CD4-positive, alpha-beta T cell treated with Interleukin-17A for 1 hour (primary cell): ENCODE measurements around the gene POLR2L.

Experiments used
- DNase-seq: peaks from one replicate; pipeline ENCODE4 v3.0.0-alpha.2; 2020

Gene POLR2L

DNA sequence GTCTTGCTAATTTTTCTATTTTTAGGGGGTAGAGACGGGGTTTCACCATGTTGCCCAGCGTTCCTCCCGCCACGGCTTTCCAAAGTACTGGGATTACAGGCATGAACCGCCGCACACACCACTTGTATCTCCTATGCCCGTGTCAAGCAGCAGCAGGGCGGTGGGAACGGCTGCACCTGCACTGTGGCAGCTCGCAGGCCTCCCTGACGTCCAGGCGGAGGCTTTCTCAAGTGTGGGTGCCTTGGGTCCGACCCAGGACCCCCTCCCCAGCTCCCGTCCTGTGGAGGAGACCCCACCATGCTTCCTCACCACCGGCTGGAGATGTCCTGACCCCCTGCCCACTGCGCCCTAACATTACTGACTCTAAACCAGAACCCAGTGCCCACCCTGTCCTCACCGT, 26.1 kb upstream of the POLR2L start:
- DNase-seq, result no peak

DNA sequence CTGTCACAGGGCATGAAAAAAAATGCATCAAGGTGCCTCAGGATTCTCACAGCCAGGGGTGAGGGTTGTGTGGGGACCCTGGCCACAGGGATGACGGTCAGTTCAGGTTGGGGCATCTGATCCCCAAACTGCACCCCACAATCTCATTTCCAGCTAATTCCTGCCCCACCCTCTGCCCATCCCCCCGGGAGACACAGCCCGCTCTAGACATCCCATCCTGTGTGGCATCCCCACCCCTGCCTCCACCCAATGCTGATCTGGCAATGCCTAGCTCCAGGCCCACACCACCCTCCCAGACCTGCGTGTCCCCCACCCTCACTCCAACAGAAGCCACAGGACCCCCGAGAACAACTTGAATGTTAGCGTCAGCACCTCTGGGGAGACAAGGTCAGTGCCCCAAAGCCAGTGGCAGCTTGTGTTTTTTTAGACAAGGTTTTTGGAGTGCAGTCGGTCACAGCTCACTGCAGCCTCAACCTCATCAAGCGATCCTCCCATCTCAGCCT, 25.6 kb upstream of the POLR2L start:
- DNase-seq, result no peak

DNA sequence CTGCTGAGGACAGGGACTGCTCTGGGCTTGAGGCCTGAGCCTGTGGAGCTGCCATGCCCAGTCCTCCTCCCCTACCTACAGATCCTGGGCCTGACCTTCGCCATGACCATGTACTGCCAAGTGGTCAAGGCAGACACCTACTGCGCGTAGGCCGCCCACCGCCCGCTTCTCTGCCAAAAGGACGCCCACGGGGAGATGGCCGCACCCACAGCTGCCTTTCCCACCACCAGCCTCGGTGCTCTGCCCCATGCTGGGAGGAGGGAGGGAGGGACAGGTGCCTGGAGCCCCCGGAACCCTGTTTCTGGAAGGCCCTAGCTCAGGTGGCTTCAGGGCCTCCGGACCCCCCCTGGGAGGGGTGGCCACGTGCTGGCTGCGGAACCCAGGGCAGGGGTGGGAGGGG, 24.2 kb upstream of the POLR2L start:
- no peak for DNase-seq

DNA sequence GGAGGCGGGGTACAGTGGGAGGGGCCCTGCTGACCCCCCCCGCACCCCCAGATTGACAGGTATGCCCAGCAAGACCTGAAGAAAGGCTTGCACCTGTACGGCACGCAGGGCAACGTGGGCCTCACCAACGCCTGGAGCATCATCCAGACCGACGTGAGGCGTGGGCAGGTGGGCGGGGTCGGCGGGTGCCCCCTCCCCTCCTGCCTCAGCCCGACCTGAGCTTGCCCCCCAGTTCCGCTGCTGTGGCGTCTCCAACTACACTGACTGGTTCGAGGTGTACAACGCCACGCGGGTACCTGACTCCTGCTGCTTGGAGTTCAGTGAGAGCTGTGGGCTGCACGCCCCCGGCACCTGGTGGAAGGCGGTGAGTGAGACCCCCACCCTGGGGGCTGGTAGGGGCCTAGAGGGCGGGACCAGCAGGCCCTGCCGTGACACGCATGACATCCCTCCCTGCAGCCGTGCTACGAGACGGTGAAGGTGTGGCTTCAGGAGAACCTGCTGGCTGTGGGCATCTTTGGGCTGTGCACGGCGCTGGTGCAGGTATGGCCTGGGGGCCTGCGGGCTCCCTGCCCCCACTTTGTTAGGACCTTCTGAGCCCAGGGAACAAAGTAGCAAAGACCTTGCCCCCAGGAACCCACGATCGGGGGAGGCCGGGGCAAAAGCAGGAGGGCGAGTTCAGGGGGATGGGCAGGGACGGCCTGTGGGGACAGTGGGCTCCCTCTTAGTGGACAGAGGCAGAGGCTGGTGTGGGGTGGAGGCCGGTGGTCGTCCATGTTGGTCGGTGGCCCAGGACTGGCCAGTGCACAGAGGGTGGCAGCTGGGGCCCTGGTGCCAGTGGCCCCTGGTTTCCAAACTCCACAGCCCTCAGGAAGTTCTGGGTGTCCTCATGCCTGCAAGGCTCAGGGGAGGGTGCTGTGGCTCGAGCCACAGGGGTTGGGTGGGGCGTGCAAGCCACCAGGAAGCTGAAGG, 23.4 kb upstream of the POLR2L start:
- DNase-seq, result no peak

DNA sequence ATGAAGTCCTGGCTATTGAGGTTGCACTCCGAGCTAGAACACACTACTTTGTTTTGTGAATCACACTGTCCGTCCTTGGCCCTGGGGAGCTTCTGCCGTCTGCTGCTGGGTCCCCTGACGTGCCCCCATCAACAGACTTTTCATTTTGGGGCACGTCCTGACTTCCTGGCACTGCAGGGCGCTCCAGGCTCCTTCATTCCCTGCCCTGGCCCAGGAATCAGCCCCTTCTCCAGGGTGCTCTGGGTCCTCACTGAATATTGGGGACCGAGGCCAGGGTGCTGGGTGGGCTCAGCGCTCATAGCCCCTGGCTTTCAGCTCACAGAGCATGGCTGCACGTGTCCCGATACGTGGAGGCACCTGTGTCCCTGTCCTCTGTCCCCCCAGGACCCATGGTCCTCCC, 22.6 kb upstream of the POLR2L start:
- DNase-seq, result no peak

DNA sequence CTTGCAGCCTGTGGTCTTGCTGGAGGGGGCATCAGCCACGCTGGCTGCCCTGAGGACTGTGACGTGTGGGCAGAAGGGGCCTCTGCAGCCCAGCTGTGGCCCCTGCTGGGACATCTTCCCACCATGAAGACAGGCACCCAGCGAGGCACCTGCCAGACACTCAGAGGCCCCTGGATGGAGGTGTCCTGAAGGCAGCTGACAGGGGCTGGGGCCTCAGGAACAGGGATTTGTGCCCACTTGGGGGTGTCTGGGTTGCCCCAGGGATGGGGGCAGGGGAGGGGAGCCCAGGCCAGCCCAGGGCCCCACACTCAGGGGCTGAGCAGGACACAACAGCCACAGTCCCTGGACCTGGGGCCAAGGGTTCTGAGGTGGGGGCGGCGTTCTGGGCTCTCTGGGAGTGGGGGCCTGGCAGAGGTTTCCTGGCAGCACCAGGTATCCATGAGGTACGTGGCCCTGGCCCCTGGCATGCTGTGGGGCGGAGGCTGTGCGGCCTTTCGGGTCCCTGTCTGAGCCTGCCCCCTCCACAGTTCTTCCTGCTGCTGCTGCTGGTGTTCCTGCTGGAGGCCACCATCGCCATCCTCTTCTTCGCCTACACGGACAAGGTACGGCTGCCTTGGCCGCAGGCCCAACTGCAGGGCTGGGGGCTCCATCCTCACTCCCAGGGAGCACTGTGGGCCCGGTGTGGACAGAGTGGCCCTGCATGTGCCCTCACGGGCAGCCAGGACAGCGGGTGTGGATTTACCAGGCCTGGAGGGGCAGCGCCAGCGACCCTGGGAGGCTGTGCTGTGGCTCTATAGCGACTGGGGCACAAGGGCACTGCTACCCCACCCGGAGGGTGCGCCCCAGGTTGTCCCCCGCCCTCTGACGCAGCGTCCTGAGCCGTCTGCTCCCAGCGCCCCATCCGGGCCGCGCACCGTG, 21.8 kb upstream of the POLR2L start:
- no peak for DNase-seq

DNA sequence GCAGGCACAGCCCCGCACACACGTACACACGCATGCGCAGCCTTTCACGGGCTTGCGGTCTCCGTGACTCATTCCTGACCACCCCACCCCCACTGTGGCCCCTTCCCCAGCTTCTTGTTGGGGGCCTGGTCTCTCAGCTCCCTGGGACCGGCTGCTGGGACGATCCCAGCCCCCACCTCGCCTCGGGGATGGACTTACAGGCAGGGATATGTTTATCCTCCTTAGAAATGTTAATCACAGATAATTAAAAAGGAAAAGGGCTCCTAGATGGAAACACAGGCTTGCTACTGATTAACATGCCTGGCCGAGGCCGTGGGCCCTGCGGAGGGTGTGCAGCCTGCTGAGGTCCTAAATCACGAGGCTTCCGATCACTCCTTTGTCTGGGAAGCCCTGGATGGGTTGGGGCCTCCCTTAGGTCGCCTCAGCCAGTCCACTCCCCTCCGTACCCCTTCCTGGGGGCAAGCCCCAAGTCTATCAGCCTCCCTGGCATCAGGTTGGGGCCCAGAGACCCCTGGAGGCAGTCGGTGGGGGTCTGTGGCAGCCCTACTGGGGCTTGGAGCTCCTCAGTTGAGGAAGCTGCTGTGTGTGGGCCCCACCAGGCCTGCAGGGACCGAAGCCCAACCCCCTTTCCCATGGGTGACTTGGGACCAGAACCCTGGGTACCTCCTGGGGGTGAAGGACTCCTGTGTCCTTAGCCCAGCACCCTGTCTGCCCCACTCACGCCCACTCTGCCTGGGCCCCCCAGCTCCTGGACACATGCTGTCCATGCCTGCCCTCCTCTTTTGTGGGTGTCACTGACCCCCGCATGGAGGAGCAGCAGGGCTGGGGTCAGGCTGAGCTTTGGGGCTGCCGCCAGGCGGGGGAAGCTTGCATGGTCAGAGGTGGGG, 20.9 kb upstream of the POLR2L start:
- no peak for DNase-seq

DNA sequence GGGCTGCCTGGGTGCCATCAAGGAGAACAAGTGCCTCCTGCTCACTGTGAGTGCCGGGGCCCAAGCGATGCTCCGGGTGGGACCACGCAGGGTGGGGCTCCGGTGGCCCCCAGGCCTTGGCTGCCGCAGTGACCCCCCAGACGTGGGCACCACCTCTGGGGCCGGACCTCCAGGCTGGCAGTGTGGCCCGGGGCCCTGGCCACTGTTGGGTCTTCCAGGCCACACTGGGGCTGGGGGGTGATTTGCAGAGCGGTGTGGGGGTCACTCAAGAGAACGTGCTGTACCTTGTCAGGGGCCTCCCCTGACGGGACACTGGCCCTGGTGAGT, 20.3 kb upstream of the POLR2L start:
- no peak for DNase-seq

DNA sequence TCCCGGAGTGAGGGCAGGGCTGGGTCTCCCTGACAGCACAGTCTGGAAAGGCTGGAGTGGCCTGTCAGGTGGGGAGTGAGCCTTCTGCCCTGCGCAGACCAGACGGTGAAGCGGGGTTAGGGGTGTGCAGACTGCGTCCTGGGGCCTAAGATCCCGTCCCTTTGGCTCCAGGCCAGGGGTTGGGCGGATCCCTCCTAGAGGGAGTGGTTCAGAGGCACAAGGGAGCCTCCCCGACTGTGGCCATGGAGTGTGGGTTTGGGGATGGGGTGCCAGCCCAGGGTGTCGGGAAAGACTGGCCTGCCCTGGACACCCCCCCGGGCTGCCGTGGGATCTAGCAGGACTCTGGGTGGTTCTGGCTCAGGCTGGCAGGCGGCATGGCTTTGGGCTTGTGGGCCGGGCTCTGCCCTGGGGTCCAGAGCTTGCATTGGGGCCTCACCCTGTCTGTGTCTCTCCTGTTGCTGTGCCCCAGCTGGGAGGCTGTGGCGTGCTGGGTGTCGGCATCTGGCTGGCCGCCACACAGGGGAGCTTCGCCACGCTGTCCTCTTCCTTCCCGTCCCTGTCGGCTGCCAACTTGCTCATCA, 19.8 kb upstream of the POLR2L start:
- no peak for DNase-seq

DNA sequence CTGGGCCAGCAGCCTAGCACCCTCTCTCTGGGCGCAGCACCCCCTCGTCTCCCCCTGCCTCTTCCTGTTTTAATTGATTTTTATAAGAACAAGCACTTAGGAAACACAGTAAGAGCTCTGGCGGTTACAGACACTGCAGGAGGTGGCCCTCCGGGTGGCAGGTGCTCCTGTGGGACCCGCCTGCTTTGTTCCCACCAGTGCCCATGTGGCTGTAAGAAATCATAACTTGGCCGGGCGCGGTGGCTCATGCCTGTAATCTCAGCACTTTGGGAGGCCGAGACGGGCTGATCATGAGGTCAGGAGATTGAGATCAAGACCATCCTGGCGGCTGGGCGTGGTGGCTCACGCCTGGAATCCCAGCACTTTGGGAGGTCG, 18.8 kb upstream of the POLR2L start:
- no peak for DNase-seq

DNA sequence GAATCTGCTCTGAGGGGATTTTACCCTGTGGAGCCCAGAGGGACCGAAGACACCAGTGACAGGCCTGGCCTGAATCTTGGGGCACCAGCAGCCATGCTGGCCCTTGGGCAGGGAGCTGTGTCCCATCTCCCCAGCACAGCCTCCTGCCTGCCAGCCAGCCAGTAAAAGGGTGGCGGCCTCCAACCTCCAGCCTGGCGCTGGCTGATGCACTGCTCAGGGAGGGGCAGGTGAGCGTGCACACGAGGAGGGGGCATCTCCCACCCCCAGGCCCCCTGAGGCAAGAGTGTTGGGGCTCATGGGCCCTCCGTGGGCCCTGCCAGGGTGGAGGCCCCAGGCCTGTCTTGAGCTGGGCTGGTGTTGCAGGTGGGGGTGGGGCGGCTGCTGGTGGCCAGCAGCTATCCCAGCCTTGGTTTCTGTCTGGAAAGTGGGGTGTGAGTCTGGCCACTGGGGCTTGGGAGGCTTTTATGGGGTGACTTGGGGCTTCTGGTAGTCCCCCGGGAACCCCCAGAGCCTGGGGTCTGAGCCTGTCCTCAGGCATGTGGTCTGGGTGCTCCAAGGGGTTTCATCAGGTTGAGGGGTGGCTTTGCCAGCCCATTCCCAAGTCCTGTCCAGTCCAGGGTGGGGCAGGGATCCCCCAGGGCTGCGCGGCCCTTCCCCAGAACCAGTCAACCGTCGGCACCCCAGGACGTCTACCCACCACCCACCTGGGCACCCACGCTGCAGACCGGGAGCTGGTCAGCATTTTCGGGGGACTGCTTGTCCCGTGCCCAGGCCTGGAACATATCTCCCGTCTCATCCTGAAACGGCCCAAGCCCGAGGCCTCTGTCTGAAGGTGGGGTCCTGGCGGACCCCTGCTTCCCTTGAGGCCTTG, 18.1 kb upstream of the POLR2L start:
- DNase-seq, result no peak

DNA sequence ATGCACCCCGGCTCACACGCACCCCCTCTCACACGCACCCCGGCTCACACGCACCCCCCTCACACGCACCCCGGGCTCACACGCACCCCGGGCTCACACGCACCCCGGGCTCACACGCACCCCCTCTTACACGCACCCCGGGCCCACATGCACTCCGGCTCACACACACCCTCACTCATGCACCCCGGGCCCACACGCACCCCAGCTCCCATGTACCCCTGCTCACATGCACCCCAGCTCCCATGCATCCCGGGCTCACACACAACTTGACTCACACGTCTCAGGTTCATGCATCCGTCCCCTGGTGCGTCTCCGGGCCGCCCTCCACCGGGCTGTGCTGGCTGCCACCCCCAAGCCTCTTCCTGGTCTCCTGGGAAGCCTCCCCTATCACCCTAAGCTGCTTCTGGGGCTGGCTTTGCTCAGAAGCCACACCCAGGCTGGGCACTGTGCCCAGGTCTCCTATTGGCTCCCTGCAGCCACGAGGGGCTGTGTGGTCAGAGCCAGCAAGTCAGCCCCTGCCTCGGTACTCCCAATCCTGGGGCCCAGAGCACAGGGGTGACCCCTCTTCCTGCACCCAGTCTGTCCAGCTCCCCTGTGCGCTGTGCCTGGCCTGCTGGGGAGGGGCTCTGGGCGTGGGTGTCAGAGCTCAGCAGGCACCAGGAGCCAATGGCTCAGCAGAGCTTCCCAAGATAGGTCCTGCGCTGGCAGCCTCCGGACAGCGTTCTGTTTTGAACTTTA, 17.2 kb upstream of the POLR2L start:
- no peak for DNase-seq

DNA sequence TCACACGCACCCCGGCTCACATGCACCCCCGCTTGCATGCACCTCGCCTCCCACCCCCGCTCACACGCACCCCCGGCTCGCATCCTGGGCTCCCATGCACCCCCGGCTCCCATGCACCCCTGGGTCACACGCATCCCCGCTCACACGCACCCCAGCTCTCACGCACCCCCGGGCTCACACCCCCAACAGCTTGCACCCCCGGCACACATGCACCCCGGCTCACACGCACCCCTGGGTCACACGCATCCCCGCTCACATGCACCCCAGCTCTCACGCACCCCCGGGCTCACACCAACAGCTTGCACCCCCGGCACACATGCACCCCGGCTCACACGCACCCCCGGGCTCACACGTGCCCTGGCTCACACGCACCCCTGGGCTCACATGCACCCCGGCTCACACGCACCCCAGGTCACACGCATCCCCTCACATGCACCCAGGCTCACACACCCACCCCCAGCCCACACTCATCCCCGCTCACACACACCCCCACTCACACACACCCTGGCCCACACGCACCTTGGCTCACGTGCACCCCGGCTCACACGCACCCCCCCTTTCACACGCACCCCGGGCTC, 16.5 kb upstream of the POLR2L start:
- DNase-seq, result no peak

DNA sequence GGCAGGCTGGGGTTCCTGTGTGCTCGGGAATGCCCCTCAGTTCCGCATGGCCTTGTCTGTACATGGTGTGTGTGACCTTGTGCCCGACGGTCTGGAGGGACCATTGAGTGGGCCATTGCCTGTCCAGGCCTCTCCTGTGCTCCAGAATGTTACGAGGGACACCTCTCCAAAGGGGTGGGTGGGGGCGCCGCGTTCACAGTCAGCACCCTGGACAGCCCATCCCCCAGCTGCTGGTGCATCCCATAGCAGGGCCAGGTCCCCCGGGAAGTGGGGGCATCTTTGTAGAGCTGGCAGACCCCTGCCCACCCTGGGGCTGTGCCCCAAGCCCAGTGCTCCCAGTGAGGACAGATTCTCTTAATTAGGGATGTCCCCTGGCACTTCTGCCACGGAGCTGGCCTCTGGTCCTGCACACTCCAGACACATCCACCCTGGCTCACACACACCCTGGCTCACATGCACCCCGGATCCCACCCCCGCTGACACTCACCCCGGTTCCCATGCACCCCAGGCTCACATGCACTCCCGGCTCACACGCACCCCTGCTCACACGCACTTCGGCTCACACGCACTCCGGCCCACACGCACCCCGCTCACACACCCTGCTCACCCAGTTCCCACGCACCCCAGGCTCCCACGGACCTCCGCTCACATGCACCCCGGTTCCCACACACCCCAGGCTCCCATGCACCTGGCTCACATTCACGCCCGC, 15.9 kb upstream of the POLR2L start:
- no peak for DNase-seq

DNA sequence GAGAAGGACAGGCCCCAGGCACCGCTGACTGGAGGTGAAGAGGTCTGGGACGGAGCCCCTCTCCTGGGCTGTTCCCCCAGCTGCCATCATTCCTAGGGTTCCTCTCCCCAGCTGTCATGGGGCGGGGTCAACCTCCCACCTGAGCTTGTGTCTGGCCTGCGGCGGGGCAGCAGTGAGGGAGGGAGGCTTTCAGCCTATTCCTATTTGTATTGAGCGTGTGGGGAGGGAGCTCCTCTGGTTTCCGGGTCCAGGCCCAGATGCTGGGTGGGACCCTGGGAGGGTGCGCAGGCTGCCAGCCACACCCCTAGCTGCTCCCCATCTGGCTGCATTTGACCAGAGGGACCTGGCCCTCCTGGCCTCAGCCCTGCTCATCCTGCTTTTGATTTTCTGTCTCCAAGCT, 14.1 kb upstream of the POLR2L start:
- no peak for DNase-seq

DNA sequence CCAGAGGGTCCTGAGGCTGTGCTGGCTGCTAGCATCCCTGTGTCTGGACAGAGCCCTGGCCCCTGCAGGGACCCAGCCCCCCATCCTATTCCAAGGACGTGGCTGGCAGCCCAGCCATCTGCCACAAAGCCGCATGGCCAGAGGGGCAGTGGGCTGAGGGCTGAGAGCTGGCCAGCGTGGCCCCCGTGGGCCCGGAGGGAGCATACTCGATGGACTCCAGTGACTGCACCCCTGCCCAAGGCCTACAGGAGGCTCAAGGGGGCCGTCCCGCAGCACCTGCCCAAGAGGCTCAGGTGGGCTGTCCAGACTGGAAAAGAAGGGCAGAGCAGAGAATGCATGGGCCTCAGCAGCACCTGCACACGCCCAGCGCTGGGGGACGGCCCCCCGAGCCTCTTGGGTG, 13.5 kb upstream of the POLR2L start:
- no peak for DNase-seq

DNA sequence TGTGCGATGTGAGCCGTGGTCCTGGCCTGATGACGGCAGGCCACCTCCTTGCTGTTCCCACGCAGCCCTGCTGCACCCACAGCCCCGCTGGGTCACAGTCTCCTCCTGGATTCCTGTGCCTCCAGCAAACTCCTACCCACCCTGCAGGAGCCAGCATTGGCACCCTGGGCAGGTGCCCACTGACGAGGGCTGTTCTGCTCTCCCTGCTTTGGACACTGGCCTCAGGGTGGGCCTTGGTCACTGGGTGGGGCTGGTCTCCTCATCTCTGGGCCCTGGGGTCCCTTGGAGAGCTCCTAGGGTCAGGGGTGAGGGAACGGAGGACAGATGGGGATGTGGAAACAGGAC, 13.0 kb upstream of the POLR2L start:
- no peak for DNase-seq

DNA sequence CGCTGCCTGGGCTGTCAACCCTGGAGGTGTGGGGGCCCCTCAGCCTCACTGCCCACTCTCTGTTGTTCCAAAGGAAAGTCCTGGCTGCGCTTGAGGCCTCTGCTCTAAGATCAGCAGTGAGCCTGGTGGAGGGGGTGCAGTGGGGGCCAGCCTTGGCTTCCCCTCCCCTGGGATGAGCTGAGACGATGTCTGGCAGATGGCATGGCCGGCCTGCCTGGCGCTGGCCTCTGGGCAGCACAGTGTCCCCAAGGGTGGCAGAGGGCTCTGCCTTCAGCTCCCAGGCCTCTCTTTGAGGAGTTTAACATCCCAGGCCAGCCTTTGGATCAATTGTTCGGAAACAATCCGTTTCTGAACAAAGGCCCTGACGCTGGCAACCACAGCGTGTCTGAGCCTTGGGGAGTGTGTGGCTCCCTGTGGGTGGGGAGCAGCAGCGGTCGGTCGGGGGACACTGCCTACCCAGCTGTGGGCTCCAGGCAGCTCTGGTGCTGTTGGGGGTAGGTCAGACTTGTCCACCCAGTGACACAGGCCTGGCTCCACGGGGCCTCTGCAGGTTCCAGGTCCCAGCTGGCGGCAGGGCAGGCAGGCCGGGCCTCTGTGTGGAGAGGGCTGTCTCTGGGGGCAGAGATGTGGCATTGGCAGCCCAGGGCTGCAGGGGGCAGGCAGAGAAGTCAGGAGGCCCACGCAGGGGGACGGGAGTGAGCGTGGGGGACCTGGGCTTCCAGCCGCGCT, 12.4 kb upstream of the POLR2L start:
- no peak for DNase-seq
